H1 (cell line): Measurements from ENCODE around the gene SOX2. TPM values are rescaled to one million over a fixed set of nuclear protein-coding genes. Genes with fewer than 3 reads are reported as not detected.

Experiments
- BRCA1 ChIP-seq: IDR thresholded peaks from 2 replicates; pipeline ENCODE4 v1.6.1; 2012; ENCODE audit warnings: low read depth, low read length, improper control_type of control experiment
- CHD7 ChIP-seq: fragments of 300-600 bp; sonication (generic); IDR thresholded peaks from 2 replicates; pipeline ENCODE4 v1.7.1; 2012; ENCODE audit warnings: low read length, moderate library complexity, mild to moderate bottlenecking, inconsistent platforms; ENCODE audit not compliant: insufficient replicate concordance
- GABPA ChIP-seq: IDR thresholded peaks from 2 replicates; pipeline ENCODE4 v1.6.1; 2011; ENCODE audit warnings: mild to moderate bottlenecking, low read length, moderate library complexity, borderline replicate concordance; ENCODE audit not compliant: insufficient read depth
- GTF2F1 ChIP-seq: IDR thresholded peaks from 2 replicates; pipeline ENCODE4 v1.6.1; 2012; ENCODE audit warnings: low read depth, low read length, improper control_type of control experiment, borderline replicate concordance
- HDAC2 ChIP-seq, 2 experiments: fragments of 300-600 bp in 1 of 2; sonication (generic) in 1 of 2; IDR thresholded peaks; 2 replicates each; pipeline ENCODE4 v1.6.1; 2011 to 2012; ENCODE audit warnings: low read depth in 2 of 2, low read length in 2 of 2, mild to moderate bottlenecking in 2 of 2, moderate library complexity in 2 of 2, borderline replicate concordance in 1 of 2, inconsistent platforms in 1 of 2
- SIRT6 ChIP-seq: IDR thresholded peaks from one replicate; pipeline ENCODE4 v1.7.1; 2012; ENCODE audit warnings: low read length, inconsistent platforms
- TAF7 ChIP-seq: optimal IDR thresholded peaks from 2 replicates; pipeline ENCODE3; 2011; ENCODE audit warnings: low read depth, mild to moderate bottlenecking, inconsistent platforms, low read length, moderate library complexity, borderline replicate concordance
- TEAD4 ChIP-seq: IDR thresholded peaks from 2 replicates; pipeline ENCODE4 v1.6.1; 2012; ENCODE audit warnings: low read depth, low read length, inconsistent platforms, mixed read lengths
- YY1 ChIP-seq: IDR thresholded peaks from 2 replicates; pipeline ENCODE4 v1.6.1; 2011; ENCODE audit warnings: low read depth, mild to moderate bottlenecking, low read length
- polyA plus RNA-seq, 7 experiments: library from polyadenylated mRNA; depleted of rRNA in 3 of 7; stranded (reverse) in 5 of 7; unstranded in 2 of 7; fragments of >200 nt in 5 of 7; fragments of 200-250 nt in 2 of 7; gene quantifications; 1 replicate in 5 of 7; 2 replicates in 1 of 7; 4 replicates in 1 of 7; pipeline versions ENCODE4 v1.2.1 to v1.2.3, GENCODE V29; 2011 to 2013; ENCODE audit warnings: missing spikeins in 2 of 7, mixed read lengths in 2 of 7
- total RNA-seq: library from RNA; stranded (reverse); fragmentation: NEBNext Ultra II Directional; extraction: Animal tissue kit (Norgen Biotek cat#: 25700); gene quantifications from 2 replicates; pipeline ENCODE4 v1.2.1, GENCODE V29; 2021

Gene SOX2
- total and polyA plus RNA-seq, 2 of the 8 experiments (the other 6 are each of a cell fraction or from before 2014, with no cell fraction given), result 149 to 247 TPM

DNA sequence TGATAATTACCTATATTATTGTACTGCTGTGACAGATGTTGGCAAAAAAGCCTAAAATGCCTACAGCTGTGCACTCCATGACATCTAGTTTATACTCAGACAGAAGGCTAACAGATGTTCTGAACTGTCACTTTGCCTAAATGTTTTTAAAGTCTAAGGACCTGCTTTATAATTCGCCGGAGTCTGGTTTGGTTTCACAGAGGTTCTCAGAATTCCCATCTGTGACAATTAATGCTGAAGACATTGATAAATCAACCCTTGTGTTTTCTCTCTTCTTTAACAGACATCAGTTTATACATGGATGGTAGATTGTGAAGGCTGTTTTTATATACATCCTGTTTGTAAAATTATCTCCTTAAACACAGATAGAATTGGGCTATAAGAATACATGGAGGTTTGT is 19.8 kb upstream of the SOX2 start (continued):
- TF ChIP-seq CHD7 (no peak), YY1 (no peak), HDAC2 (IDR thresholded peaks at IDR 0.05; ENCODE audit: borderline replicate concordance in 1 of 2, low read depth in 2 of 2, low read length in 2 of 2) (no peak), GTF2F1 (no peak), TEAD4 (no peak), GABPA (no peak), BRCA1 (no peak), SIRT6 (no peak), TAF7 (no peak)
